ENCODE measurements around the gene DPP10.

DNA sequence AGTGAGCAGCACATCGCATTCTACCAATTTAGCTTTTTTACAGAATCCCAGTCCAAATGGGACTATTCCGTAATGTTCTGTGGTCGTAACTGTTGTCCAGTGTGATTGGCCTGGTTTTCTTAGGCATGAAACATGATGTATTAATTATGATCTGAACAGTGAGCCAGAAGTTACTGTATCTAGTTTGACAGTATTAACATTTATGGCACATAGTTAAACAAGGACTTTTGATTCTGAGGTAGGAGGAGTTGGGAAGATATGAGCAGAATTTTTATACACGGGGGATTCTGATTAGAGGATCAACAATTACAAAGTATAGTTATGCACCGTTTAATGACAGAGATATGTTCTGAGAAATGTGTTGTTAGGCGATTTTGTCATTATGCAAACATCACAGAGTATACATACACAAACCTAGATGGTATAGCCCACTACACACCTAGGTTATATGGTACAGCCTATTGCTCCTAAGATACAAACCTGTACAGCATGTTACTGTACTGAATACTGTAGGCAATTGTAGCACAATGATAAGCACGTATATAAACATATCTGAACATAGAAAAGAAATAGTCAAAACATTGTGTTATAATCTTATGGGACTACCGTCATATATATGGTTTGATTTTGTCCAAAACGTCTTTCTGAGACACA, 85.0 kb downstream of the DPP10 start:
- TF ChIP-seq ZNF146 (tag by site-specific recombination; IDR thresholded peaks at IDR 0.05) (no peak), ZNF335 (tag by site-specific recombination; conservative IDR thresholded peaks at IDR 0.05) (no peak), GLI2 (tag by site-specific recombination; IDR thresholded peaks at IDR 0.05; ENCODE audit: borderline replicate concordance, low read depth) (no peak), ZNF133 (tag by site-specific recombination; IDR thresholded peaks at IDR 0.05) (no peak), ZNF610 (tag by site-specific recombination; IDR thresholded peaks at IDR 0.05; ENCODE audit: borderline replicate concordance) (no peak), TCF7L2 (IDR thresholded peaks at IDR 0.05; ENCODE audit: borderline replicate concordance, low read depth, low read length) (no peak), KLF7 (tag by site-specific recombination; IDR thresholded peaks at IDR 0.05; ENCODE audit: borderline replicate concordance) (no peak)
- TF ChIP-seq, protein P1, sequence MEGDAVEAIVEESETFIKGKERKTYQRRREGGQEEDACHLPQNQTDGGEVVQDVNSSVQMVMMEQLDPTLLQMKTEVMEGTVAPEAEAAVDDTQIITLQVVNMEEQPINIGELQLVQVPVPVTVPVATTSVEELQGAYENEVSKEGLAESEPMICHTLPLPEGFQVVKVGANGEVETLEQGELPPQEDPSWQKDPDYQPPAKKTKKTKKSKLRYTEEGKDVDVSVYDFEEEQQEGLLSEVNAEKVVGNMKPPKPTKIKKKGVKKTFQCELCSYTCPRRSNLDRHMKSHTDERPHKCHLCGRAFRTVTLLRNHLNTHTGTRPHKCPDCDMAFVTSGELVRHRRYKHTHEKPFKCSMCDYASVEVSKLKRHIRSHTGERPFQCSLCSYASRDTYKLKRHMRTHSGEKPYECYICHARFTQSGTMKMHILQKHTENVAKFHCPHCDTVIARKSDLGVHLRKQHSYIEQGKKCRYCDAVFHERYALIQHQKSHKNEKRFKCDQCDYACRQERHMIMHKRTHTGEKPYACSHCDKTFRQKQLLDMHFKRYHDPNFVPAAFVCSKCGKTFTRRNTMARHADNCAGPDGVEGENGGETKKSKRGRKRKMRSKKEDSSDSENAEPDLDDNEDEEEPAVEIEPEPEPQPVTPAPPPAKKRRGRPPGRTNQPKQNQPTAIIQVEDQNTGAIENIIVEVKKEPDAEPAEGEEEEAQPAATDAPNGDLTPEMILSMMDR (tag by site-specific recombination; IDR thresholded peaks at IDR 0.05) = no peak
- TF ChIP-seq, protein P2, sequence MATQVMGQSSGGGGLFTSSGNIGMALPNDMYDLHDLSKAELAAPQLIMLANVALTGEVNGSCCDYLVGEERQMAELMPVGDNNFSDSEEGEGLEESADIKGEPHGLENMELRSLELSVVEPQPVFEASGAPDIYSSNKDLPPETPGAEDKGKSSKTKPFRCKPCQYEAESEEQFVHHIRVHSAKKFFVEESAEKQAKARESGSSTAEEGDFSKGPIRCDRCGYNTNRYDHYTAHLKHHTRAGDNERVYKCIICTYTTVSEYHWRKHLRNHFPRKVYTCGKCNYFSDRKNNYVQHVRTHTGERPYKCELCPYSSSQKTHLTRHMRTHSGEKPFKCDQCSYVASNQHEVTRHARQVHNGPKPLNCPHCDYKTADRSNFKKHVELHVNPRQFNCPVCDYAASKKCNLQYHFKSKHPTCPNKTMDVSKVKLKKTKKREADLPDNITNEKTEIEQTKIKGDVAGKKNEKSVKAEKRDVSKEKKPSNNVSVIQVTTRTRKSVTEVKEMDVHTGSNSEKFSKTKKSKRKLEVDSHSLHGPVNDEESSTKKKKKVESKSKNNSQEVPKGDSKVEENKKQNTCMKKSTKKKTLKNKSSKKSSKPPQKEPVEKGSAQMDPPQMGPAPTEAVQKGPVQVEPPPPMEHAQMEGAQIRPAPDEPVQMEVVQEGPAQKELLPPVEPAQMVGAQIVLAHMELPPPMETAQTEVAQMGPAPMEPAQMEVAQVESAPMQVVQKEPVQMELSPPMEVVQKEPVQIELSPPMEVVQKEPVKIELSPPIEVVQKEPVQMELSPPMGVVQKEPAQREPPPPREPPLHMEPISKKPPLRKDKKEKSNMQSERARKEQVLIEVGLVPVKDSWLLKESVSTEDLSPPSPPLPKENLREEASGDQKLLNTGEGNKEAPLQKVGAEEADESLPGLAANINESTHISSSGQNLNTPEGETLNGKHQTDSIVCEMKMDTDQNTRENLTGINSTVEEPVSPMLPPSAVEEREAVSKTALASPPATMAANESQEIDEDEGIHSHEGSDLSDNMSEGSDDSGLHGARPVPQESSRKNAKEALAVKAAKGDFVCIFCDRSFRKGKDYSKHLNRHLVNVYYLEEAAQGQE (tag by site-specific recombination; IDR thresholded peaks at IDR 0.05) = no peak
- TF ChIP-seq, protein P3, sequence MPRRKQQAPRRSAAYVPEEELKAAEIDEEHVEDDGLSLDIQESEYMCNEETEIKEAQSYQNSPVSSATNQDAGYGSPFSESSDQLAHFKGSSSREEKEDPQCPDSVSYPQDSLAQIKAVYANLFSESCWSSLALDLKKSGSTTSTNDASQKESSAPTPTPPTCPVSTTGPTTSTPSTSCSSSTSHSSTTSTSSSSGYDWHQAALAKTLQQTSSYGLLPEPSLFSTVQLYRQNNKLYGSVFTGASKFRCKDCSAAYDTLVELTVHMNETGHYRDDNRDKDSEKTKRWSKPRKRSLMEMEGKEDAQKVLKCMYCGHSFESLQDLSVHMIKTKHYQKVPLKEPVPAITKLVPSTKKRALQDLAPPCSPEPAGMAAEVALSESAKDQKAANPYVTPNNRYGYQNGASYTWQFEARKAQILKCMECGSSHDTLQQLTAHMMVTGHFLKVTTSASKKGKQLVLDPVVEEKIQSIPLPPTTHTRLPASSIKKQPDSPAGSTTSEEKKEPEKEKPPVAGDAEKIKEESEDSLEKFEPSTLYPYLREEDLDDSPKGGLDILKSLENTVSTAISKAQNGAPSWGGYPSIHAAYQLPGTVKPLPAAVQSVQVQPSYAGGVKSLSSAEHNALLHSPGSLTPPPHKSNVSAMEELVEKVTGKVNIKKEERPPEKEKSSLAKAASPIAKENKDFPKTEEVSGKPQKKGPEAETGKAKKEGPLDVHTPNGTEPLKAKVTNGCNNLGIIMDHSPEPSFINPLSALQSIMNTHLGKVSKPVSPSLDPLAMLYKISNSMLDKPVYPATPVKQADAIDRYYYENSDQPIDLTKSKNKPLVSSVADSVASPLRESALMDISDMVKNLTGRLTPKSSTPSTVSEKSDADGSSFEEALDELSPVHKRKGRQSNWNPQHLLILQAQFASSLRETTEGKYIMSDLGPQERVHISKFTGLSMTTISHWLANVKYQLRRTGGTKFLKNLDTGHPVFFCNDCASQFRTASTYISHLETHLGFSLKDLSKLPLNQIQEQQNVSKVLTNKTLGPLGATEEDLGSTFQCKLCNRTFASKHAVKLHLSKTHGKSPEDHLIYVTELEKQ (tag by site-specific recombination; IDR thresholded peaks at IDR 0.05; ENCODE audit: borderline replicate concordance) = no peak
- TF ChIP-seq, protein P4, sequence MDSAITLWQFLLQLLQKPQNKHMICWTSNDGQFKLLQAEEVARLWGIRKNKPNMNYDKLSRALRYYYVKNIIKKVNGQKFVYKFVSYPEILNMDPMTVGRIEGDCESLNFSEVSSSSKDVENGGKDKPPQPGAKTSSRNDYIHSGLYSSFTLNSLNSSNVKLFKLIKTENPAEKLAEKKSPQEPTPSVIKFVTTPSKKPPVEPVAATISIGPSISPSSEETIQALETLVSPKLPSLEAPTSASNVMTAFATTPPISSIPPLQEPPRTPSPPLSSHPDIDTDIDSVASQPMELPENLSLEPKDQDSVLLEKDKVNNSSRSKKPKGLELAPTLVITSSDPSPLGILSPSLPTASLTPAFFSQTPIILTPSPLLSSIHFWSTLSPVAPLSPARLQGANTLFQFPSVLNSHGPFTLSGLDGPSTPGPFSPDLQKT (IDR thresholded peaks at IDR 0.05; ENCODE audit: borderline replicate concordance, low read depth, low read length) = no peak
